Esophagus mucosa (tissue), 1 donor: Measurements from ENCODE around the gene PIN1. TPM values are rescaled to one million over a fixed set of nuclear protein-coding genes. Genes with fewer than 3 reads are reported as not detected.

ENCODE experiments used
- ATAC-seq: fragments of 200-7000 bp; cut with Tn5 transposase; one replicate; pipeline ENCODE4 v1.9.1; 2020
- total RNA-seq: library from RNA; stranded (reverse); gene quantifications from one replicate; pipeline ENCODE4 v1.2.4, GENCODE V29; 2023
- donor health status: DM: yes; HTN: yes; CAD: no.

The PIN1 gene
- total RNA-seq, 1 donor from 2014 or later: 54.4 TPM

DNA sequence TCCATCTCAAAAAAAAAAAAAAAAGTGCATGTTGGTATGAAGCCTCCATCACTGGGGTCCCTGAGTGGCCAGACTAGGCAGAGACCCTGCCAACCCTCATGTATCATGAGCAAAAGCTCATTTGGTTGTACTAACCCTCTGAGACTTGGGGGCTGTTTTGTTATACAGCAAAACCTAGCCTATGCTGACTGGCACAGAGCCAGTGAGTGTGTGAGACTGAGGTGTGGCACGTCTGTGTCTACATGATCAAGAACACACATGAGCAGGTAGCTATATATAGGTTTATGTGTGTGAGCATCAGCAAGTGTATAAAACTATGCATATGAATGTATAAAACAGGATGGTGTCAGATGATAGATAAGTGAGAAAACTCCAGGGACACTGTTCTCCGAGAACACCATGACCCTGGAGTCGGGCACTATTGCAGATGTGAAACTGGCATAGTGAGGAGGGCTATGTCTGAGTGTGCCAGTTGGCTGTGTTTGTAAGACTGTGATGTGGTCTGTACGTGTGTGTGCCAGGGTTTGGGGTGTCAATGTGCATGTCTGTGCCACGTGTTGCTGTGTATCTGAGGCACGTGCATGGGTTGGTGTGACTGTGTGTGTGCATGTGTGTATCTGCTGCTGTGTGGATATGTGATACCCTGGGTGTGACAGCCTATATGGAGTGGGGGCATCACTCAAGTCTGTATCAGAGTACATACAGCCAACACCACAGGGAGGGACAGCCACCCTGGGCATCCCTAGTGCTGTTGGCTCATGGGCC, 56.7 kb downstream of the PIN1 start:
- peak; percentile 8 for ATAC-seq

Other genes with a start within 250 kb of the PIN1 start
- gene ZNF561, start 214.1 kb upstream of the PIN1 start, total RNA-seq: 41.0 TPM
- gene ZNF562, start 160.2 kb upstream of the PIN1 start, total RNA-seq: 46.7 TPM
- gene ZNF846, start 66.6 kb upstream of the PIN1 start, total RNA-seq: 13.0 TPM
- 13.2 TPM for gene FBXL12, start 16.2 kb upstream of the PIN1 start, total RNA-seq
- gene UBL5, start 7.4 kb upstream of the PIN1 start, total RNA-seq: 297 TPM
- gene OLFM2, start 101.2 kb downstream of the PIN1 start, total RNA-seq: 5.1 TPM
- gene COL5A3, start 175.2 kb downstream of the PIN1 start, total RNA-seq: 5.6 TPM
- not detected for gene RDH8, start 178.2 kb downstream of the PIN1 start, total RNA-seq